CD4-positive, alpha-beta T cell (primary cell): ENCODE data around the gene SDHAF2. TPM values are rescaled to one million over a fixed set of nuclear protein-coding genes. Genes with fewer than 3 reads are reported as not detected.

Experiments used
- ATAC-seq: fragments of 200-7000 bp; cut with Tn5 transposase; one replicate; pipeline ENCODE4 v1.10.0; 2022; ENCODE audit warnings: mild to moderate bottlenecking; ENCODE audit not compliant: poor library complexity
- CTCF ChIA-PET: fragments of 350-600 bp; sonication (Branson Sonifier 250); formaldehyde crosslinking; loops from one replicate; lab custom pipeline; 2021; ENCODE audit warnings: antibody characterized with exemption, inconsistent platforms; lab: Charles Lee
- POLR2A ChIA-PET: fragments of 350-600 bp; sonication (Branson Sonifier 250); formaldehyde crosslinking; loops from one replicate; lab custom pipeline; 2021; ENCODE audit warnings: antibody characterized with exemption, inconsistent platforms; lab: Charles Lee
- DNase-seq, 14 experiments: peaks; one replicate each; pipeline ENCODE4 v3.0.0-alpha.2; 2013 to 2020; ENCODE audit warnings: mixed read lengths in 2 of 14
- H3K27ac ChIP-seq, 2 donors: one replicate each; pipeline versions ENCODE4 v1.5.1 to v1.7.0; 2013; ENCODE audit warnings: low read length in 2 of 2, low read depth in 1 of 2, mild to moderate bottlenecking in 1 of 2
- H3K27me3 ChIP-seq, 2 experiments: 1 replicate in 1 of 2; 2 replicates in 1 of 2; pipeline versions ENCODE4 v1.6.1 to v1.7.0; 2013; ENCODE audit warnings: low read length in 2 of 2, control low read depth in 1 of 2, mild to moderate bottlenecking in 1 of 2, moderate library complexity in 1 of 2; ENCODE audit not compliant: insufficient read depth in 2 of 2, control insufficient read depth in 1 of 2
- H3K36me3 ChIP-seq: one replicate; pipeline ENCODE4 v1.6.1; 2013; ENCODE audit warnings: low read length, control low read depth; ENCODE audit not compliant: insufficient read depth
- H3K4me1 ChIP-seq: one replicate; pipeline ENCODE4 v1.6.1; 2013; ENCODE audit warnings: low read length, control low read depth; ENCODE audit not compliant: insufficient read depth
- H3K4me3 ChIP-seq: one replicate; pipeline ENCODE4 v1.5.1; 2013; ENCODE audit warnings: mild to moderate bottlenecking, low read length, moderate library complexity
- H3K9me3 ChIP-seq, 2 experiments: 1 replicate in 1 of 2; 2 replicates in 1 of 2; pipeline versions ENCODE4 v1.6.1 to v1.7.0; 2013; ENCODE audit warnings: low read length in 2 of 2, mild to moderate bottlenecking in 2 of 2, control low read depth in 1 of 2, moderate library complexity in 1 of 2; ENCODE audit not compliant: control insufficient read depth in 1 of 2, insufficient read depth in 1 of 2
- H3K27ac Mint-ChIP-seq: one replicate; pipeline ENCODE4 v1.8.0; 2020; ENCODE audit warnings: mixed read lengths
- H3K27me3 Mint-ChIP-seq: one replicate; pipeline ENCODE4 v1.8.0; 2021; ENCODE audit warnings: mixed read lengths
- H3K36me3 Mint-ChIP-seq: one replicate; pipeline ENCODE4 v1.8.0; 2021; ENCODE audit warnings: low read depth, mixed read lengths
- H3K4me1 Mint-ChIP-seq: one replicate; pipeline ENCODE4 v1.8.0; 2021; ENCODE audit warnings: low read depth, mixed read lengths
- H3K4me3 Mint-ChIP-seq: one replicate; pipeline ENCODE4 v1.8.0; 2020; ENCODE audit warnings: mild to moderate bottlenecking, mixed read lengths
- H3K9me3 Mint-ChIP-seq: one replicate; pipeline ENCODE4 v1.8.0; 2020; ENCODE audit warnings: mixed read lengths
- intact Hi-C, 2 experiments: fragments of 100-400 bp; cut with DNase I in 1 of 2; cut with micrococcal nuclease in 1 of 2; formaldehyde crosslinking; loops; one replicate each; pipeline versions ENCODE4 v1.15.1 to v1.9.0; 2023 to 2025; cut with DNase I, micrococcal nuclease
- total RNA-seq, 174 experiments: library from RNA in 2 of 174; stranded (reverse) in 2 of 174; gene quantifications; one replicate each; pipeline ENCODE4 v1.2.3 and lab custom pipeline; 2021 to 2026
- TF ChIP-seq, protein P1 (sequence below): fragments of 200-600 bp; IDR thresholded peaks from one replicate; pipeline ENCODE4 v1.8.0; 2022; ENCODE audit warnings: antibody characterized with exemption, mild to moderate bottlenecking

SDHAF2 gene
- total RNA-seq, 2 experiments from 2014 or later: 28.7 to 33.0 TPM

DNA sequence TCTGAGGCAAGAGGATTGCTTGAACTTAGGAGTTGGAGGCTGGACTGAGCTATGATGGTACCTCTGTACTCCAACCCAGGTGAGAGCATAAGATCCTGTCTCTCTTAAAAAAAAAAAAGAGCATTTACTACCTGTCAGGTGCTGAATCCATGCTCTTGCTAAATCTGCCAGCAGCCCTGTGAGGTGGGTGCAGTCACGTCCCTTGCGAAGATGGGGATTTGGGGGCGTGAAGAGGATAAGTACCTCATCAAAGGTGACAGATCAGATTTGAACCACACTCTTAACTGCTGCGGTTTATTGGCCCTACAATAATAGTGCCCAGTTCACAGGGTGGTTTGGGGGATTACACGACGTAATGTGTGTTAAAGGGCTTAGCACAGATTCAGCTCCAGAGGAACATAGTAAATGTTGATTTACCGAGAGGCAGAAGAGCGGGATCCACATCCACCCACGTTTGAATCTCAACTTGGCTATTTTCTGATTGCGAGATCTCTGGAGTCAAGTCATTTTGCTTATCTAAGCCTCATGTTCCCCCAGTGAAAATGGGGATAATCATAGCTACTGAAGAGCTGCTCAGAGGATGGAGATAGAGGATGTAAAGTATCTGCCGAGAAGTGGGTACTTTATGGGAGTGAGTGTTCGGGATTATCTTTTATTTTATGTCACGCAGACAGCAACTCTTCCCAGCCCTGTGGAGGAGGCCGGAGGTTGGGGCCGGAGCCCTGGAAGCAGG lies 50.5 kb downstream of the SDHAF2 start:
- ATAC-seq (no peak), DNase-seq (no peak)
- H3K9me3 Mint-ChIP-seq: no peaks in the 10 kb centered on the region
- no peaks in the 10 kb centered on the region for H3K36me3 Mint-ChIP-seq
- peaks cover 7% of the 10 kb centered on the region for H3K4me1 Mint-ChIP-seq
- ChIA-PET CTCF (interaction anchor here (0.6 kb wide), 1 partner anchor 187 kb away, joined by 3 read pairs; no protein-coding TSS in a partner anchor), POLR2A (no interaction called here)
- no peak overlapping the region for H3K4me3 ChIP-seq
- no peak overlapping the region for H3K27ac ChIP-seq
- no peaks in the 10 kb centered on the region for H3K27me3 Mint-ChIP-seq
- peaks cover 9% of the 10 kb centered on the region for H3K4me1 ChIP-seq
- no peak overlapping the region for H3K4me3 Mint-ChIP-seq
- TF ChIP-seq, protein P1, sequence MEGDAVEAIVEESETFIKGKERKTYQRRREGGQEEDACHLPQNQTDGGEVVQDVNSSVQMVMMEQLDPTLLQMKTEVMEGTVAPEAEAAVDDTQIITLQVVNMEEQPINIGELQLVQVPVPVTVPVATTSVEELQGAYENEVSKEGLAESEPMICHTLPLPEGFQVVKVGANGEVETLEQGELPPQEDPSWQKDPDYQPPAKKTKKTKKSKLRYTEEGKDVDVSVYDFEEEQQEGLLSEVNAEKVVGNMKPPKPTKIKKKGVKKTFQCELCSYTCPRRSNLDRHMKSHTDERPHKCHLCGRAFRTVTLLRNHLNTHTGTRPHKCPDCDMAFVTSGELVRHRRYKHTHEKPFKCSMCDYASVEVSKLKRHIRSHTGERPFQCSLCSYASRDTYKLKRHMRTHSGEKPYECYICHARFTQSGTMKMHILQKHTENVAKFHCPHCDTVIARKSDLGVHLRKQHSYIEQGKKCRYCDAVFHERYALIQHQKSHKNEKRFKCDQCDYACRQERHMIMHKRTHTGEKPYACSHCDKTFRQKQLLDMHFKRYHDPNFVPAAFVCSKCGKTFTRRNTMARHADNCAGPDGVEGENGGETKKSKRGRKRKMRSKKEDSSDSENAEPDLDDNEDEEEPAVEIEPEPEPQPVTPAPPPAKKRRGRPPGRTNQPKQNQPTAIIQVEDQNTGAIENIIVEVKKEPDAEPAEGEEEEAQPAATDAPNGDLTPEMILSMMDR: no peak
- H3K27ac Mint-ChIP-seq: no peak overlapping the region
- H3K27me3 ChIP-seq: peaks cover 0 to 2% of the 10 kb centered on the region in 2 experiments
- H3K9me3 ChIP-seq: no peaks in the 10 kb centered on the region
- intact Hi-C loops: loop anchor here in 1 of 2 experiments (2.0 kb wide), 1 partner anchor 252 kb away; no protein-coding TSS in a partner anchor
- H3K36me3 ChIP-seq: no peaks in the 10 kb centered on the region

DNA sequence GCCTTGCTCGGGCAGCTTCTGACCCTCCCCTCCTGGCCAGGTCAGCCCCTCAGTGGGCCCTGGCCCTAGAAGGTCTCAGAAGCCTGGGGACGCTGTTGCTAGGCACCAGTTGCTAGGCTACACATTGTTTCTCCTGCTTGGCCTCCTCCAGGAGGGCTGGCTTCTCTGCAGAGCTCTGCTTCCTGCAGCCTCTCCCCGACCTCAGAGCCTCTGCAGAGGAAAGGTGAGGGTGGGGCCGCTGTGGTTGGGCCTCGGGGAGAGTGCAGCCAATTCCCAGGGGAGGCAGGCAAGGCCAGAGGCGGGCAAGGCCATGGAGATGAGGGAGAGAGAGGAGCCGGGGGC lies 51.0 kb downstream of the SDHAF2 start:
- CTCF ChIA-PET: no interaction called here
- Histone ChIP-seq H3K4me3 (no peak overlapping the region), H3K27ac (no peak overlapping the region), H3K9me3 (no peaks in the 10 kb centered on the region), H3K27me3 (peaks cover 0 to 2% of the 10 kb centered on the region in 2 experiments), H3K4me1 (peaks cover 9% of the 10 kb centered on the region), H3K36me3 (no peaks in the 10 kb centered on the region)
- TF ChIP-seq, protein P1: no peak
- Mint-ChIP-seq H3K27me3 (no peaks in the 10 kb centered on the region), H3K36me3 (no peaks in the 10 kb centered on the region), H3K9me3 (no peaks in the 10 kb centered on the region), H3K4me3 (no peak overlapping the region), H3K27ac (no peak overlapping the region), H3K4me1 (peaks cover 7% of the 10 kb centered on the region)
- ATAC-seq (no peak), DNase-seq (no peak)
- POLR2A ChIA-PET: no interaction called here
- intact Hi-C loops: loop anchor here in 1 of 2 experiments (2.0 kb wide), 1 partner anchor 252 kb away; no protein-coding TSS in a partner anchor

DNA sequence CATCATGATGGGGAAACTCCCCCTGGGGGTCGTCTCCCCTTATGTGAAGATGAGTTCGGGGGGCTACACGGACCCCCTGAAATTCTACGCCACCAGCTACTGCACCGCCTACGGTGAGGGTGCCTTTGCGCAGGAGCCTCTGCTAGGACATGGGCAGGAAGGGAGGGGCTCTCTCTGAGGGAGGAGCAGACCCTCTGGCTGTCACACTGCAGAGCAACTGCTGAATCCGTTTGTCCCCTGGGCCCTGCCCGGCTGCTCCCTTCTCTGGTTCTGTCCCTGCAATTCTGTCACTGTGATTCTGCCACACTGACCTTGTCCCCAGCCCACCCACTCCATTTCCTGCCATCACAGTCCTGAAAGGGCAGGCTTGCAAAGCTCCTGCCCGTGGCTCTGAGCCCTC lies 51.9 kb downstream of the SDHAF2 start:
- Histone ChIP-seq H3K36me3 (no peaks in the 10 kb centered on the region), H3K27ac (no peak overlapping the region), H3K9me3 (no peaks in the 10 kb centered on the region), H3K27me3 (peaks cover 0 to 2% of the 10 kb centered on the region in 2 experiments), H3K4me1 (peaks cover 9% of the 10 kb centered on the region), H3K4me3 (no peak overlapping the region)
- ChIA-PET POLR2A (no interaction called here), CTCF (interaction anchor here (1.7 kb wide), 1 partner anchor 27 kb away, joined by 3 read pairs; the partner anchor contains the start of gene LRRC10B)
- Mint-ChIP-seq H3K36me3 (no peaks in the 10 kb centered on the region), H3K4me3 (no peak overlapping the region), H3K9me3 (no peaks in the 10 kb centered on the region), H3K27me3 (no peaks in the 10 kb centered on the region), H3K27ac (no peak overlapping the region), H3K4me1 (peaks cover 7% of the 10 kb centered on the region)
- ATAC-seq (no peak), DNase-seq (no peak)
- intact Hi-C loops: loop anchor here in 1 of 2 experiments (2.0 kb wide), 1 partner anchor 251 kb away; no protein-coding TSS in a partner anchor
- TF ChIP-seq, protein P1: no peak
